Neutrophil (primary cell): ENCODE data around the gene IRF2BP1.

ENCODE experiments used
- H3K27ac ChIP-seq: fragments of 200-600 bp; sonication (generic); 2 replicates; pipeline ENCODE4 v1.5.1; 2016; ENCODE audit warnings: mild to moderate bottlenecking, moderate library complexity
- H3K27me3 ChIP-seq: fragments of 200-600 bp; sonication (generic); 2 replicates; pipeline ENCODE4 v1.6.0; 2016; ENCODE audit warnings: mild to moderate bottlenecking
- H3K36me3 ChIP-seq: fragments of 200-600 bp; sonication (generic); 2 replicates; pipeline ENCODE4 v1.5.1; 2017
- H3K4me1 ChIP-seq, 2 experiments: fragments of 200-600 bp in 1 of 2; sonication (generic) in 1 of 2; 1 replicate in 1 of 2; 2 replicates in 1 of 2; pipeline versions ENCODE4 v1.5.1 to v1.6.1; 2013 to 2016; ENCODE audit warnings: low read depth in 1 of 2, low read length in 1 of 2, mild to moderate bottlenecking in 1 of 2, moderate library complexity in 1 of 2; ENCODE audit not compliant: control insufficient read depth in 1 of 2, insufficient read depth in 1 of 2
- H3K4me3 ChIP-seq, 2 experiments: fragments of 200-600 bp in 1 of 2; sonication (generic) in 1 of 2; 1 replicate in 1 of 2; 2 replicates in 1 of 2; pipeline ENCODE4 v1.5.1; 2013 to 2016; ENCODE audit warnings: low read depth in 1 of 2, low read length in 1 of 2, mild to moderate bottlenecking in 1 of 2, moderate library complexity in 1 of 2
- H3K9me3 ChIP-seq: fragments of 200-600 bp; sonication (generic); 2 replicates; pipeline ENCODE4 v1.5.1; 2016
- CTCF ChIP-seq: fragments of 200-600 bp; sonication (generic); IDR thresholded peaks from 2 replicates; pipeline ENCODE4 v1.5.1; 2016; ENCODE audit warnings: antibody characterized with exemption

IRF2BP1 gene

GRCh38 chr19:45919678-45920077 lies 33.7 kb upstream of the IRF2BP1 start:
- Histone ChIP-seq H3K9me3 (no peaks in the 10 kb centered on the region), H3K4me1 (no peaks in the 10 kb centered on the region), H3K4me3 (no peak overlapping the region), H3K27ac (no peak overlapping the region), H3K36me3 (no peaks in the 10 kb centered on the region), H3K27me3 (peaks cover 52% of the 10 kb centered on the region)
- no peak for TF ChIP-seq CTCF

- TF ChIP-seq CTCF: no peak
- no peak overlapping the region for H3K27ac ChIP-seq
- H3K9me3 ChIP-seq: no peaks in the 10 kb centered on the region
- H3K27me3 ChIP-seq: peaks cover 60% of the 10 kb centered on the region
- H3K4me1 ChIP-seq: no peaks in the 10 kb centered on the region
- no peak overlapping the region for H3K4me3 ChIP-seq
- H3K36me3 ChIP-seq: no peaks in the 10 kb centered on the region
These were observed 32.8 kb upstream of the IRF2BP1 start for GRCh38 chr19:45918721-45919120.

GRCh38 chr19:45917421-45918091 lies 31.6 kb upstream of the IRF2BP1 start:
- Histone ChIP-seq H3K36me3 (no peaks in the 10 kb centered on the region), H3K4me1 (no peaks in the 10 kb centered on the region), H3K4me3 (no peak overlapping the region), H3K9me3 (no peaks in the 10 kb centered on the region), H3K27ac (no peak overlapping the region), H3K27me3 (peaks cover 64% of the 10 kb centered on the region)
- TF ChIP-seq CTCF: no peak

GRCh38 chr19:45913874-45914830 lies 28.2 kb upstream of the IRF2BP1 start, which contains the start of gene NANOS2:
NANOS2 (minus strand) TSS chr19:45914778; CDS start chr19:45914693, 85 bp downstream.
- no peaks in the 10 kb centered on the region for H3K9me3 ChIP-seq
- peaks cover 66% of the 10 kb centered on the region for H3K27me3 ChIP-seq
- H3K27ac ChIP-seq: no peak within 1 kb of the TSS
- H3K36me3 ChIP-seq: no peaks in the 10 kb centered on the region
- no peaks in the 10 kb centered on the region for H3K4me1 ChIP-seq
- no peak within 1 kb of the TSS for H3K4me3 ChIP-seq
- no peak for TF ChIP-seq CTCF

GRCh38 chr19:45911291-45911690 lies 25.4 kb upstream of the IRF2BP1 start:
- Histone ChIP-seq H3K4me3 (no peak overlapping the region), H3K27me3 (peaks cover 46% of the 10 kb centered on the region), H3K4me1 (no peaks in the 10 kb centered on the region), H3K27ac (no peak overlapping the region), H3K9me3 (no peaks in the 10 kb centered on the region), H3K36me3 (no peaks in the 10 kb centered on the region)
- TF ChIP-seq CTCF: no peak
